HL-60/S4 treated with phorbol 12-myristate 13-acetate at 8.2 ng/mL for 4 days and 3 days (cell line): Measurements from ENCODE around the gene PTPRT.

Experiments used
- in situ Hi-C: fragments of 300-500 bp; cut with MboI; formaldehyde crosslinking; loops from 2 replicates; pipeline ENCODE4 v1.15.0; 2022; ENCODE audit warnings: low sequenced_read_pairs

Gene PTPRT

DNA sequence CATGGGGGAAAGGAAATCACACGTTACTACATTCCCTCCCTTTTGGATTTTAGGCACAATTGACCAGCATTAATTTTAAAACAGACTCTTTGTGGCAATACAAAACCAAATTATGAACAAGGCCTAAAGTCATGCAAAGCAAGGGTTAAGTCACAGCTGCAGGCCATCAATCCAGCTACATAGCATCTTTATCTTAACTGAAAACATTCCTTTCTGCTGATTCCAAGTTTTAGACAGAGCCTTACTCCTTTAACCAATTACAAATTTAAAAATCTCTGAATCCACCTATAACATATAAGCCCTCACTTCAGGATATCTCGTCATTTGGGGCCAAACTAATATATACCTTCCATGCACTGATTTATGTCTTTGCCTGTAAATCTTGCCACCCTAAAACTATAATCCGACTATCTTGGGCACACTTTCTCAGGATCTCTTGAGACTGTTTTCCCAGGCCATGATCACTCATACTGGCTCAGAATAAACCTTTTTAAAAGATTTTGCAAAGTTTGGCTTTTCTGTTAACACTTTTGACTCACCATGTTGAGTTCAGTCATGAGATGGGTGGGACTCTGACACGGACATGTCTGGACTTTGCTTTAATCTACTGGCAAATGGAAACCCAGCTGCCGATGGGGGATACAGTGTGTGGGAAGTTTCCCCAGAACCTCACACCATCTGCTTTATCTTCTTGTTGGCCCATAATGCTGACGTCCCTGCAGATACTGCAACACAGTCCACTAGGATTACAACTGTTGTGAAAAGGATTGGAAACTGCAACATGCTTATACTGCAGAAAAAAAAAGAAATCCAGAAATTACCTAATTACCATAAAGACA, 757.0 kb downstream of the PTPRT start:
- in situ Hi-C loops, result no loop called here

DNA sequence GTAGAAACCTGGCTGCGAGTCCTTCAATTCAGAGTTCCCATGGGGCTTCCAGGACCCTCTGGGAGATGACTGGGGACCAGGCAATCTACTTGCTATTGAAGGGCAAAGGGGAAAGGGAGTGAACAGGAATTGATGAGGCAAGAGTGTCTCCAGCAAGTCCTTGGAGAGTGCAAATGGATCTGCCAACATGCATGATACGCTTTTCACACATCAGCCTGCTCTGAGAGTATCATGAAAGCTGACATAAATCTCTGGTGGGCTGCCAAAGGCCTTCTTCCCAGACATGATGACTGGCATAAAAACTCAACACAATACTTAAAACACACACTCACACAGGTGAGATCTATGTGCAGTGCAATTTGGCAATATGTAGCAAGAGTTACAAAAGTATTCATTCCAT, 759.1 kb downstream of the PTPRT start:
- in situ Hi-C loops, result no loop called here

DNA sequence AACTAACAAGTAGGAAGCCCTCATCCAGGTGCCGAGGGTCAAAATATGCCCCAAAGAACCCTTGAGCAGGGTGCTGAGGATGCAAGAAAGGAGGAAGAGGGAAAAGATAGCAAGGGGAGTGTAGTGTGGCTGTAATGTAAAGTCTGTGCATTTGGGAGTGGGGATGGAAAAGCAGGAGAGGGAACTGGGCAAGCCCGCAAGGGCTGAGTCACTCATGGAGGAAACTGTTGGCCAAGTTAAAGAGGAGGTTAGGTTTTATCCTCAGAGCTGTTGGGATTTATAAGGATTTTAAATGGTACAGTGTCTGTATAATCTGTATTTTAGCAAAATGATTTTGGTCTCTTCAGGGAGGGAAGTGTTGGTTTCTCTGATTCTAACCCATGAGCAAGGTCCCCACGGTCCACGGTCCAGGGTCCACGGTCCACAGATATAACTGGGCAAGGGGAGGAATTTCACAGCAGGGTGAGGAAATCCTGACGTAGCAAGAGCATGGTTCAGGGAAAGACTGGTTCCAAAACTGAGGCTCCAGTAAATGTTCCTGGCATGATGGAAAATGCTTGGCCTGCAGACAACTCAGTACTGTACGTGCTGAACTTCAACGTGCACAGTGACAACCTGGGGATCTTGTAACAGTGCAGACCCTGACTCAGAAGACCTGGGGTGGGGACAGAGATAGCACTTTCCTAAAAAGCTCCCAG, 759.8 kb downstream of the PTPRT start:
- in situ Hi-C loops, result no loop called here

DNA sequence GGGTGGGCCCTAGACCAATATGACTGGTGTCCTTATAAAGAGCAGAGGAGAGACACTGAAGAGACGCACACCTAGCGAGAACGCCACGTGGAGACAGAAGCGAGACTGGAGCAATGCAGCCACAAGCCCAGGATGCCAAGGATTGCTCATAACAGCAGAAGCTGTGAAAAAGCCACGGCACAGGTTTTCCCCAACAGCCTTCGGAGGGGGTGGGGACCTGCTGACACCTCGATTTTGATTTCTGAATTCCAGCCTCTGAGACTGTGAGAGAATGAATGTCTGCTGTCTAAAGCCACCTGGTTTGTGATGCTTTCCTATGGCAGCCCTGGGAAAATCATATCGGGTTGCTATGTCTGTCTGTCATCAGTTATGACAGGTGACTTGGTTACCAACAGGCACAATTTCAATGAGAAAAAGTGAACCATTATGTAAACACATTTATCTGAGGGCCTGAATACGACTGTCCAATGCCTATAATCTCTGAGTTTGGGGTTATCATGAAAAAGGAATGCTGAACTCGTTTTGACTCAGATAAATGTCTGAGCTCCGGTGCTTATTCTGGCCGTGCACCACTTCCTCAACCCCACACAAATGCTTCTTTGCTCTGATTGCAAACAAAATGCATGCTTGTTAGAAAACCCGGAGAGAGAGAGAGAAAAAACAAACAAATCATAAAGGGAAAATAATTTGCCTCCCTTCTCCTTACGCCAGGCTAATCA, 769.7 kb downstream of the PTPRT start:
- in situ Hi-C loops, result no loop called here

DNA sequence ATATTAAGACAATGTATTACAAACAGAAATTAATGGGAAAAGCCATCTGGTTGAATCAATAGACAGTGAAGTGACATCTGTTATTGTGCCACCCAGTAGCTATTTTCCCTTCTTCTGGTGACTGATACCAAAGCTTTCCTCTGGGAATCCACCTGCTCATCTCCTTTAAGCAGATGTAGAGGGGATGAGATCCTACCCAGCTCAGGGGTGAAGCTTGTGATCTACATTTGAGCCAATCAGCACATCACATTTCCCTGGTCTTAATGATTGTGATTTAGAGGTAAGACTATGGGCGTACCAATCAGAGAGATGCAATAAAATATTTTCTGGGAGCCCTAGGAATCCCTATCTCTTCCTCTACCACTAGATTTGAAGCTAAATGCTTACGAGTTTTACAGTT, 782.9 kb downstream of the PTPRT start:
- in situ Hi-C loops, result no loop called here

DNA sequence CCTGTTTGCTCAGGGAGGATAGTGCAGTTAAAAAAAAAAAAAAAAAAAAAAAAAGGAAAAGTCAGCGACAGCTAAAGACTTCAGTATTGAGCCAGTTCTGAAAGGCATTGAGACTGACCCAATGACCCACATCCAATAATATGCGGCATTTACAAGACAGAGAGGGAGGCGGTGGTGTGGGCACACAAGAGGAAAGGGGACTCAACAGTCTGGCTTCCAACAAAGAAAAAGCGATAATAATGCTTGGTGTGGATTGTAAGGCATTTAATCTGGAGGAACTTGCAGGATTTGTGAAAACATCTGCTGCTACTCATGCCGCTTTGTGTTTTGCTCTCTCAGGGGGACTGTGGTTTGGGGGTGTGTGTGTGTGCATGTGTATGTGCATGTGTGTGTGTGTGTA, 787.3 kb downstream of the PTPRT start:
- in situ Hi-C loops, result no loop called here

DNA sequence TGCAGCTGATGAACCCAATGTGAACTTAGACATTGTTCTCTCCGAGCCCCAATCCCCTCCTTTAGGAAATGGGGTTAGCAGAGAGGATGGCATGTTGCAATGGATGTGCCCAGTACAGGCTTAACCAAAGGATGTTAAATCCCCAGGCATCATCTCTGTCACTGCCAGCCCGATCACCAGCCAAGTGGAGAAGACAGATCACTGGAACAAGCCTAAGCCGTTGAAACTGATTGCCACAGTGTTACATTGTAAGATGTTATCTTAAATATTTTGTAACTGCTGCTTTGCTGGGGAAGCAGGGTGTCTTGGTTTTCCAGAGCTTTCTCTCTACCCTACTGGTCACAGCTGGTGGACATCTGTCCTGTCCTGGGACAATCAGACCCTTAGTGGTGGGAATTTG, 788.1 kb downstream of the PTPRT start:
- in situ Hi-C loops, result no loop called here

DNA sequence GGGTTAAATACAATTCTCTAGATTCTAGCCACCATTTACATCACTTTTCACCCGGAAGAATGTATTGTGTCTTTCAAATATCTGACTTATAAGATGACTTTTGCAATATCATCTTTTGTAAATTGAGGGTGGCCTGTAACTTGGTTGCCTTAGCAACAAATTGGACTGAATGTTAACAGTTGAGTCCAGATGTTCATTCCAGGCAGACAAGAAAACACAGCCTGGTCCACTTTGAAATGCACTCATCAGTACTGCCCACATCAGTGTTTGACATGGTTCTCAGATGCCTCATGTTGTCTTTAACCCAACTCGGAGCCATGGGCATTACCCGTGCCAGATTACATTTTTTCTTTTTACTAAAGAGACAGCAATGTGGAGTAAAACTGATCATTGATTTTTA, 789.9 kb downstream of the PTPRT start:
- in situ Hi-C loops, result no loop called here

DNA sequence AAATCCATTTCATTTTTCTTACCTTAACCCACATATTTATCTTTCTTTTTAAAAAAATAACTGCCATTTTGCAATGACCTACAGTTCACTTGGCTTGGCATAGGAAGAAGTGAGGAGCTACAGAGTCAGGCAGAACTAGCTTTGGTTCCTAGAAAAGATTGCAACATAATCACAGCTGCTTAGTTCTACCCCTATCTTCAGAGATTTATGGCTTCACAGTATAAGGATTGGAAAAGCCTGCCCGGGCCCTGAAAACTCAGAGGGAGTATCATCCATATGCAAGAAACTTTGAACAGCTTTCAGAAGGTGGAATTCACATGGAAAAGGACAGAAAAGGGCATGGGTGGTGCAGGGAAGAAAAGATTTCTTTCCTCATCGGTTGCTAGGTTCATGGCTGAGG, 797.3 kb downstream of the PTPRT start:
- in situ Hi-C loops, result no loop called here

DNA sequence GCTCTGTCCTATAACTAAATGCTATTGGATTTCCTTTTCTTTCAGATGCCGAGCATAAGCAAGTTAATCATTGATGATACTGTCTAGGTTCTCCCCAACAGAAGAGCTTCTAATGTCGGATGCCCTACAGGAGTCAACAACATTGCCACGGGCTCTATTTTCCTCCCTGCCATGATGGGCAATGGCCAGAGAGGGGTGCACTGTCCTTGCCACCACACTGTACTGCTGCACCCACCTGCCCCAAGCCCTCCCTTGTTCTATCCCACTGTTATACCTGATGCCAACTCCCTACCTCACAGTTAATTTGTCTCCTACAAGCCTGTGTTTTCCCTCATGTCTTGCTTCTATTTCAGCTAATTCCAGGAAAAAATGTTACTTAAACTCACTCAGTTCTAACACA, 797.9 kb downstream of the PTPRT start:
- in situ Hi-C loops, result no loop called here

DNA sequence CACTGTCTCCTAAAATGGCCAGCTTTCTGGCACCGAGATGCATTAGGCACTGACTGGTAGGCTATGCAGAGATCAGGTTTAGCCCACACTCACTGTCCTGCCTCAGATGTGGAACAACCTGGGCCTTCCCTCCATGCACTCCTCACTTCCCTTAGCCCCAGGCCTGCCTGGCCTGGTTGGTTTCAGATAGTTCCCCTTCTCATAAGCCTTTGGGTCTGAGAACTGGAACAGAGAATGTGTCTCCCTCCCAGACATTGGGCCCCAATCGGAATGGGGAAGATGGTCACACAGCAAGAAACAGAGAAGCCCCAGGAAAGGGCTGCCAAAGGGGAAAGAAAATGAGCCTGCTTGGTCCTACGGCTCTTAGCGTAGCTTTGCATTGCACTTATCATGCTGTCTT, 809.4 kb downstream of the PTPRT start:
- in situ Hi-C loops, result no loop called here

DNA sequence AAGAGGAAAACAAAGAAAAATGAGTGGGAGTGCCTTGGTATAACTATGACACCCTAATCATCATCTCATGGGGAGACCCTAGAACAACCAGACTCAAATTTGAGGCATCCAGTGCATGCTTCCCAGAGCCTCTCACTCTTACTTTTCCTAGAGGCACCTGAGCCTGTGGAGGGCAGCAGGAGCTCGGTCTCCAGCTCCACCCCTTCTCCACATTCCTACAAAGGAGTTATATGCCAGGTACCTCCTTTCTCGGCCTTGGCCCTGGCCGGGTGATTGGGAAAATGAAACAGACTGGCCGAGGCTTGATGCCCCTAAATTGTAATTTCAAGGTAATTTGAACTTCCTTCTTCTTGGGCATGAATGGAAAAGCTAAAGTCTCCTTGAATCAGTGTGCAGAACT, 810.3 kb downstream of the PTPRT start:
- in situ Hi-C loops, result no loop called here

DNA sequence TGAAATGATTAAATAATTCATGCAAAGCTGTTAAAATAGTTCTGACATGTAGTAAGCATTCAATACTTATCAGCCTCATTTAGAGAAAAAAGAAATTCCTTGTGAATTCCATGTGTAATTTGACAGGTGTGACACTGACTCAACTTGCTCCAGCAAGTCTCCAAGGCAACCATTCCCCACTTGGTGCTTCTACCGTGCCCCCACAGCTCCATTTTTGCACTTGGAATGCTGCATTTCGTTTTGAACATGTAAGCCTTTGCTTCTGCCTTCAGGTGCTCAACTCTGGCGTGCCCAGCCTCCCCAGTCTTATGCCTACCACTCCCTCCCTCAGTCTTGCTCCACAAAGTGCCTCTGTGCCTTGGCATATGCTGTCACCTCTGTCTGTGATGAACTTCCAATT, 810.9 kb downstream of the PTPRT start:
- in situ Hi-C loops, result no loop called here

DNA sequence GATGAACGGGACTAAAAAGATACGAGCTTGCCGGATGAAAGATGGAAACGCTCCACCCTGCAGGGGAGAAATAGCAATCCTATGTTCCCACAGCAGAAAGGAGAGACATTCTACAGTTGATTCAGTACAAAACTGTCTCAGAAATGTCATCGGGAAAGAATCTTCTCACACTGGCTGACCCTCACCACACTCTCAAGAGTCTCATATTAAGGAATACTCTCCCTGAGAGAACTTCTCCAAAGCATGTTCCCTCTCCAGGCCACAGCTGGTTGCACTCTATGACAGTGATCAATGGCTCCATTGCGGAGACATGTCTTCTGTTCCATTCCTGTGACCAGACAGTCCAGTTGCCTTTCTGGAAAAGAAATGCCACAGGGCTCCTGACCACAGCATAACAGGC, 813.6 kb downstream of the PTPRT start:
- in situ Hi-C loops, result no loop called here

DNA sequence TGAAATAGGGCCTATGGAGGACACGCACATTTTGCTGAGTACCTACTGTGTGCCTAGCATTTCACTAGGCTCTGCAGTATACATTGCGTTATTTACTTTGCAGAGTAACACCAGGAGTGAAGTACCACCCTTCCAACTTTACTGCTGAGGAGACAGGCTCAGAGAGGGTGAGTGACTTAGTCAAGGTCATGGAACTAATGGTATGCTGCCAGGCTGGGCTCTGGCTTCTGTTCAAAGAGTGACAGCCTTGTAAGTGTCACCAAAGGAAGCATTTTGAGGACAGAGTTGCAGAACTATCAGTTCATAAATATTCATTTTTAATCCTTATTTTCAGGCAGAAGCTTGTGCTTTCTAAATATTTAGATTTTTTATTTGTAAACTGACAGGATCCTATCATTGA, 816.7 kb downstream of the PTPRT start:
- in situ Hi-C loops, result no loop called here

DNA sequence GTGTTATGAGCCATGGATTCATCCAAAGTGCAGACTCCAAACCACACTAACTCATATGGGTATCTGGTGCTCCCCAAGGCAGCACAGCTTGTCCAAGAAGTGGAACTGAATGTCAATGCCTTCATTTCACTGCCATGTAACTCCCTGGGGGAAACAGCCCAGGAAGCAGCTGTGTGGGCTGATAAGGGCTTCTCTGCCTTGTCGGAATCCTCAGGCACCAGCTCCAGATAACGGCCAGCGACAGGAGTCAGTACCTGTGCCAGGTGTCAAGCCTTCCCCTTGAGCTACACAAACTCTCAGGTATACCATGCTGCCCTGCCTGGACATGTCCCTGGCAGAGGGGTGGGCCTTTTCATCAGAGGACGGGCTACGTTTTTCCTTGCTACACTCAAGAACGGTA, 819.6 kb downstream of the PTPRT start:
- in situ Hi-C loops, result no loop called here

DNA sequence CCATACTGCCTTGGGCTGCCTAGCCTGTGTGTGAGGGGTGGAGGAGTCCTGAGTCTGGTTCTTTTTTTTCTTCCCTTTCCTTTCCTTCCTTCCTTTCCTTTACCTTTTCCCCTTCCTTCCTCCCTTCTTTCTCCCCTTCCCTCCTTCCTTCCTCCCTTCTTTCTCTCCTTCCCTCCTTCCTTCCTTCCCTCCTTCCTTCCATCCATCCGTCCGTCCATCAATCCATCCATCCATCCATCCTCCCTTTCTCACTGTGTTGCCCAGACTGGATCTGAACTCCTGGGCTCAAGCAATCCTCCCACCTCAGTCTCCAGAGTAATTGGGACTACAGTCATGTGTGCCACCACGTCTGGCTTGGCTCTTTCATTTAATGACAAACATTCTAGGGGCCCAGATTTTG, 820.8 kb downstream of the PTPRT start:
- in situ Hi-C loops, result no loop called here

DNA sequence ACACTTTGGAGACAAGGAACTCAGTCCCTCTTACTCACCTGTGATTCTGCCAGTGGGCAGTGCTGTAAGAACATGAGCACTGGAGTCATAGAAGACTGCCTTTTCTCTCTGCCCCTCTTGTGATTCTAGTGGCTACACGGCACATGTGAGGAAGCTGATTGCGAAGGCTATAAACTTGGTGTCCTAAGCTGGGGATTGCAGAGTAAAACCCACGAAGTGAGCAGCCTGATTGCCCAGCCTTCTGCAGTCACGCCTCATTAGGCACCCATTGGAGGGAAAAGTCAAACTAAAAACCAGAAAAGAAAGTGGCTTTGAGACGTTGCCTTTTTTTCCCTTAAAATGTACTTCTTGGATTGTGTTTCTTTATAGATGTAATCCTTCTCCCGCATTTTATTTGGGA, 823.1 kb downstream of the PTPRT start:
- in situ Hi-C loops, result no loop called here

DNA sequence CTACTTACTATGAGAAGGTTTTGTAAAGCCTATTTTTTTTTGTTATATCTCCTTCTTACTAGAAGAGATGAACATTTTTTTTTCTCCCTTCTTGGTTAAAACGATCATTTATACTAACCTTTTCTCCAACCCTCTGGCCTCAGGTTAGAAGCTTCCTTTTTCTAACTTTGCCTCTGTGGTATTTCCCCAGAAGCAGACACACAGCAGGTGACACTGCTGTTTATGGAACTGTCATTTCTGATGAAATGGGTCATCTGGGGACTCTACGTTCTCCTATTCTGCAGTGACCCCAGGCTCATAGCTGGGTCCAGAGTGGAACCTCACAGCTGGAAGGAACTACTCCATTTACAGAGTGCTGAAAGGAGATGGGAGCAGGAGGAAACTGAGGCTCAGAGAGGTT, 825.3 kb downstream of the PTPRT start:
- in situ Hi-C loops, result no loop called here

DNA sequence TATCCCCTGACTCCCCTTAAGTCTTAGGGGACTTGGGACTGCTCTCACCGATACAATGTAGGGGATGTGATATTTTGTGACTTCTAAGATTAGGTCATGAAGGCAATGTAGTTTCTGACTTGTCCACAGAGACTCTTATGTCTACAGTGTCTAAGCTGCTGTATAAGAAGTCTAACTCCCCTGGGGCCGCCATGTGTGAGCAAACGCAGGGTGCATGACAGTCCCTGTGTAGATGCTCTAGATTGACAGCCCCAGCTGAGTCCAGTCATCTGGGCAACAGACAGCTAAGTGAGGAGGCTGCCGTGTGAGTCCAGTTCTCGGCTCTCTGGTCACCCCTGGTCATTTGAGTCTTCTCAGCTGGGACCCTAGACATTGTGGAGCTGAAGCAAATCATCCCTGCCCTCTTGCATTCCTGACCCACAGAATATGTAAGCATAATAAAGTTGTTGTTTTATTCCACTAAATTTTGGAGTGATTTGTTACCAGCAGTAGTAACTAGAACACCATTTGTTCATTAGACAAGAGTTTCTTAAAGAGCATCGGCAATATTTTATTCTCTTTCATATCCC, 828.2 kb downstream of the PTPRT start:
- in situ Hi-C loops, result no loop called here

DNA sequence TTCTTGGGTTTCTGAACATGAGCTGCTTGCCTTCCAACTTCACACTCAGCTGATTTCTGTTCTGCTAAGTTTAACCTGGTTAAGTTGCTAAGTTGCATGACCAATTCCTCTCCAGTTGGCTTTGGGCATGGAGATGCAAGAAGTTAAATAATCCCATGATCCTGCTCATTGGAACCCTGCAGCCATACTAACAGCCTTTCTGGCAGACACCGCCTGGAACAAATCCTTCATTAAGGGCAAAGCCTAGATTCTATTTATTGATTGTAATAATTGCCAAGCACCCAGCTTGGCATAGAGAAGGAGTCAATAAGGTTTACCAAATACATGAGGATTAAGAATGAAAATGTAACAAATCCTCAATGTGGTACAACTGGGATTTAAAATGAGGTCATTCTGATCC, 829.1 kb downstream of the PTPRT start:
- in situ Hi-C loops, result no loop called here

DNA sequence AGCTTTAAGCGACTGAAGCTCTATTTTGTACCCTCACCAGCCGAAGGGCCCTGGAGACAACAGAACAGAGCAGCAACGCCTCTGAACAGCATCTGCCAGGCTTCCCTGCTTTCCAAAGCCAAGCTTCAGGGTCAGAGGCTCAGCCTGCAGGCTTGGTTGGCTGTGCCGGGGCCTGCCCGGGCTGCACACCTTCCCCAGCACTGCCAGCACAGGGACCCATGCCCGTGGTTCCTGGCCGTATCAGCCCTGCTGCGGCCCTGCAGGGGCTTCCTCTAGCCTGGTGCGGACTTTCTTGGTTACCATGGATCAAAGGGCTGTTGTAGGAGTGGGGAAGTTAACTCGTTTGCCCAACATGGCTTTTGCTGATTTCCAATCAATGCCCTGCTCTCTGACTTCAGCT, 830.1 kb downstream of the PTPRT start:
- in situ Hi-C loops, result no loop called here
